HEK293 (cell line): ENCODE data around the gene TUBA8.
"Not testable (repeated sequence)": the region's sequence is repeated elsewhere in the genome, so short reads cannot be mapped to it uniquely, and the experiment has no call there.

Experiments
- CTCF ChIA-PET: fragments of 350-600 bp; formaldehyde crosslinking; extraction: SDS; loops from one replicate; lab custom pipeline; 2021; ENCODE audit warnings: antibody characterized with exemption; lab: Yijun Ruan, JAX
- POLR2A ChIA-PET: fragments of 300-600 bp; formaldehyde crosslinking; extraction: SDS; loops from one replicate; lab custom pipeline; 2020; ENCODE audit warnings: antibody characterized with exemption, inconsistent platforms; lab: Yijun Ruan, JAX
- H3K27ac ChIP-seq: fragments of 200-500 bp; sonication (Bioruptor generic); 2 replicates; pipeline ENCODE4 v1.5.1; 2014; ENCODE audit warnings: low read depth, low read length, control low read depth, inconsistent platforms; ENCODE audit errors: extremely low read depth
- H3K36me3 ChIP-seq, 2 experiments: fragments of 200-500 bp in 1 of 2; sonication (Bioruptor generic) in 1 of 2; 1 replicate in 1 of 2; 2 replicates in 1 of 2; pipeline ENCODE4 v1.5.1; 2014 to 2017; ENCODE audit warnings: inconsistent platforms in 2 of 2, low read length in 2 of 2; ENCODE audit not compliant: control insufficient read depth in 2 of 2, insufficient read depth in 1 of 2
- H3K4me1 ChIP-seq: fragments of 200-500 bp; sonication (Bioruptor generic); 2 replicates; pipeline ENCODE4 v1.5.1; 2014; ENCODE audit warnings: mild to moderate bottlenecking, low read length, inconsistent platforms; ENCODE audit not compliant: control insufficient read depth, insufficient read depth
- H3K4me3 ChIP-seq: 2 replicates; pipeline ENCODE4 v1.5.1; 2011; ENCODE audit warnings: low read depth, mild to moderate bottlenecking, control low read depth, low read length, moderate library complexity
- H3K9me3 ChIP-seq: fragments of 200-500 bp; sonication (Bioruptor generic); 2 replicates; pipeline ENCODE4 v1.5.1; 2014; ENCODE audit warnings: low read depth, low read length, inconsistent platforms; ENCODE audit not compliant: control insufficient read depth, insufficient read depth
- BCL11B ChIP-seq: fragments of 450-650 bp; formaldehyde crosslinking; IDR thresholded peaks from 2 replicates; pipeline ENCODE4 v1.5.1; 2016; ENCODE audit warnings: low read depth, missing biosample characterization, missing genetic modification characterization
- BCL6B ChIP-seq: fragments of 450-650 bp; formaldehyde crosslinking; IDR thresholded peaks from 2 replicates; pipeline ENCODE4 v1.5.1; 2017; ENCODE audit warnings: missing biosample characterization, missing genetic modification characterization
- FEZF1 ChIP-seq: fragments of 450-650 bp; formaldehyde crosslinking; IDR thresholded peaks from 2 replicates; pipeline ENCODE4 v1.5.1; 2016; ENCODE audit warnings: missing biosample characterization, missing genetic modification characterization
- GLIS1 ChIP-seq: fragments of 450-650 bp; formaldehyde crosslinking; IDR thresholded peaks from 2 replicates; pipeline ENCODE4 v1.5.1; 2016; ENCODE audit warnings: missing biosample characterization, missing genetic modification characterization
- GLIS2 ChIP-seq: fragments of 450-650 bp; formaldehyde crosslinking; IDR thresholded peaks from 2 replicates; pipeline ENCODE4 v1.5.1; 2016; ENCODE audit warnings: missing biosample characterization, missing genetic modification characterization
- KLF1 ChIP-seq: fragments of 450-650 bp; formaldehyde crosslinking; IDR thresholded peaks from 2 replicates; pipeline ENCODE4 v1.5.1; 2016; ENCODE audit warnings: missing biosample characterization, missing genetic modification characterization
- PRDM1 ChIP-seq: fragments of 450-650 bp; formaldehyde crosslinking; IDR thresholded peaks from 2 replicates; pipeline ENCODE4; 2016; ENCODE audit warnings: missing biosample characterization, missing genetic modification characterization
- TCF7L2 ChIP-seq: IDR thresholded peaks from 2 replicates; pipeline ENCODE4 v1.6.1; 2011; ENCODE audit warnings: low read depth, mild to moderate bottlenecking, inconsistent platforms, low read length, moderate library complexity, borderline replicate concordance
- ZBTB6 ChIP-seq: fragments of 450-650 bp; formaldehyde crosslinking; IDR thresholded peaks from 2 replicates; pipeline ENCODE4 v1.5.1; 2017; ENCODE audit warnings: missing biosample characterization, missing genetic modification characterization
- ZNF10 ChIP-seq: fragments of 450-650 bp; formaldehyde crosslinking; IDR thresholded peaks from 2 replicates; pipeline ENCODE4 v1.5.1; 2017; ENCODE audit warnings: missing biosample characterization, missing genetic modification characterization
- ZNF114 ChIP-seq: fragments of 450-650 bp; formaldehyde crosslinking; IDR thresholded peaks from 2 replicates; pipeline ENCODE4 v1.5.0; 2017; ENCODE audit warnings: missing biosample characterization, missing genetic modification characterization
- ZNF121 ChIP-seq: fragments of 450-650 bp; formaldehyde crosslinking; IDR thresholded peaks from 2 replicates; pipeline ENCODE4 v1.5.1; 2016; ENCODE audit warnings: missing biosample characterization, missing genetic modification characterization
- ZNF155 ChIP-seq: fragments of 450-650 bp; formaldehyde crosslinking; IDR thresholded peaks from 2 replicates; pipeline ENCODE4 v1.5.1; 2016; ENCODE audit warnings: missing biosample characterization, missing genetic modification characterization
- ZNF19 ChIP-seq: fragments of 450-650 bp; formaldehyde crosslinking; IDR thresholded peaks from 2 replicates; pipeline ENCODE4; 2016; ENCODE audit warnings: missing biosample characterization, missing genetic modification characterization, low read depth
- ZNF2 ChIP-seq: fragments of 450-650 bp; formaldehyde crosslinking; IDR thresholded peaks from 2 replicates; pipeline ENCODE4 v1.5.1; 2016; ENCODE audit warnings: missing biosample characterization, missing genetic modification characterization
- ZNF211 ChIP-seq: fragments of 450-650 bp; formaldehyde crosslinking; IDR thresholded peaks from 2 replicates; pipeline ENCODE4 v1.5.1; 2016; ENCODE audit warnings: low read depth, missing biosample characterization, missing genetic modification characterization
- ZNF610 ChIP-seq: fragments of 450-650 bp; formaldehyde crosslinking; IDR thresholded peaks from 2 replicates; pipeline ENCODE4 v1.5.1; 2016; ENCODE audit warnings: missing biosample characterization, missing genetic modification characterization, borderline replicate concordance
- ZNF776 ChIP-seq: fragments of 450-650 bp; formaldehyde crosslinking; IDR thresholded peaks from 2 replicates; pipeline ENCODE4 v1.5.0; 2017; ENCODE audit warnings: missing biosample characterization, missing genetic modification characterization, borderline replicate concordance
- ZNF837 ChIP-seq: fragments of 450-650 bp; formaldehyde crosslinking; IDR thresholded peaks from 2 replicates; pipeline ENCODE4 v1.5.1; 2016; ENCODE audit warnings: missing biosample characterization, missing genetic modification characterization
- TF ChIP-seq, protein P1 (sequence below): fragments of 450-650 bp; formaldehyde crosslinking; IDR thresholded peaks from 2 replicates; pipeline ENCODE4 v1.5.1; 2016; ENCODE audit warnings: missing biosample characterization, missing genetic modification characterization

The TUBA8 gene

DNA sequence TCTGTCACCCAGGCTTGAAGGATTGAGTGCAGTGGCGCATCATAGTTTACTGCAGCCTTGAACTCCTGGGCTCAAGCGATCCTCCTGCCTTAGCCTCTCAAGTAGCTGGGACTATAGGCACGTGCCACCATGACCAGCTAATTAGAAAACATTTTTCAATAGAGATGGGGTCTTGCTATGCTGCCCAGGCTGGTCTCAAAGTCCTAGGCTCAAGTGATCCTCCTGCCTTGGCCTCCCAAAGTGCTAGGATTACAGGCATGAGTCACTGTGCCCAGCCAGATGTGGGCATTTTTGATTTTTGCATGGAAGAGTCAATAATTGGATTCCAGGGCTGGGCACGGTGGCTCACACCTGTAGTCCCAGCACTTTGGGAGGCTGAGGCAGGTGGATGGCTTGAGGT is 36.7 kb upstream of the TUBA8 start:
- not testable (repeated sequence) for H3K4me1 ChIP-seq, H3K4me3 ChIP-seq, H3K9me3 ChIP-seq, H3K36me3 ChIP-seq, H3K27ac ChIP-seq
- TF ChIP-seq ZNF121 (tag by site-specific recombination), result peak; percentile 67
- ChIA-PET POLR2A (interaction anchor here (0.8 kb wide), 1 partner anchor 38 kb away, joined by 3 read pairs; no protein-coding TSS in a partner anchor), CTCF (interaction anchor here (1.1 to 8.8 kb wide), 7 partner anchors 10 to 333 kb away, joined by 3 to 279 read pairs (median 20); no protein-coding TSS in a partner anchor)

DNA sequence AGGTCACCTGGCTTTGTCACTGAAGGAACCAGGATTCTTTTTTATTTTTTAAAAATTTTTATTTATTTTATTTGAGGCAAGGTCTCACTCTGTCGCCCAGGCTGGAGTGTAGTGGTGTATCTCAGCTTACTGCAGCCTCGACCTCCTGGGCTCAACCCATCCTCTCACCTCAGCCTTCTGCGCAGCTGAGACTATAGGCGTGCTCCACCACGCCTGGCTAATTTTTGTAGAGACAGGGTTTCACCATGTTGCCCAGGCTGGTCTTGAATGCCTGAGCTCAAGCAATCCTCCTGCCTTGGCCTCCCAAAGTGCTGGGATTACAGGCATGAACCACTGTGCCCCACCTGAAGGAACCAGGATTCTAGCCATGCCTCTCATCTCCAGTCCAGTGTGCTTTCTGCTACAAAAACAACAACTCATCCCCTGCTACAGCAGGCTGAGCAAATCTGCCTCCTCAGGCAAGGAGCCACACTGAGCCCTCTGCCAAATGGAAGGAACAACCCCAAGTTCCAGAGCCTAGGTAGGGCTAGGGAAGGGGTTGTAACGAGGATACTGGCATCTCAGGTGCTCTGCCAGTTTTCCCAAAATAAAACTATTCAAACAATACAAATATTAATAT is 35.4 kb upstream of the TUBA8 start:
- Histone ChIP-seq H3K27ac (no peak overlapping the region), H3K4me1 (no peaks in the 10 kb centered on the region), H3K36me3 (peaks cover 5 to 11% of the 10 kb centered on the region in 2 experiments; a peak in 2 of 3 replicates), H3K9me3 (no peaks in the 10 kb centered on the region), H3K4me3 (no peak overlapping the region)
- no peak for TF ChIP-seq BCL6B (tag by site-specific recombination)
- TF ChIP-seq BCL11B (tag by site-specific recombination), result no peak
- TF ChIP-seq GLIS1 (tag by site-specific recombination), result peak; percentile 30; the same call in 1 of the 2 replicates
- no peak for TF ChIP-seq ZNF837
- TF ChIP-seq ZNF19, result no peak
- no peak for TF ChIP-seq ZNF776 (tag by site-specific recombination)
- no peak for TF ChIP-seq ZNF114 (tag by site-specific recombination)
- no peak for TF ChIP-seq FEZF1
- ChIA-PET POLR2A (interaction anchor here (1.2 to 2.4 kb wide), 6 partner anchors 75 to 517 kb away, joined by 3 to 15 read pairs (median 4); partner anchors contain the start of gene BID), CTCF (interaction anchor here (0.6 to 8.8 kb wide), 60 partner anchors 7 to 516 kb away, joined by 3 to 279 read pairs (median 8); partner anchors contain the start of genes BCL2L13 and MICAL3)

DNA sequence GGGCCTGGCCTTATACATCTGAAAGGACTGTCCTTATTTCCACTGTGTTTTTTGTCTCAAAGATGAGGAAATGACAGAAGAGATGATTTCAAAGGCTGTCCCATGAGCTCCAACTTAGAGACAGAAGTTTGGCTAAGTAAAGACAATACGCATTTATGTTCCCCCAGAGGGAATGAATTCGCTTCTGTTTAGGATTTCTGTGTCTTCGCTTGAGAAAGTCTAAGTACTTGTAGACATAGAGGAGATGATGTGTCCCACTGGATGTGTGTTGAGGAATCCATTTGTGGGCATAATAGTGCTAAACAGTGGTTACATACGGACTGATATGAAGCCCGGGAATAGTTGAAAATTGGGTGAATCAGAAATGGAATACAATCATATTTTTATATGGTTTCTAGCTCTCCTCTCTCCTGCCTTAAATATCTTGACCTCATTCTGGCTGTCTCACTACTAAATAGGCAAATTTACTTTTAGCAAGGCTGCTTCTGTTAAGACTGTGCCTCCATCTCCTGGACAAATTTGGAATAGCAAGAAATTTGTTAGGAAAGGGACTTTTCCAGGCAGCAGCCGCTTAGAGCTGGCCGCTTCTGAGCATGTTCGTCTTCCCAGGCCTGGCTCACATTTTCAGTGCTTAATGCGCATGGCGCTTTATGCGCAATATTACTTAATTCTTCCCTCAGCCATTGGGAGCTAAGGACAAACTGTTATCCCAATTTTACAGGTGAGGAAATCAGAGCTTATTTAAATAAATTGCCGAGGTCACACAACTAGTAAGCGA is 34.7 kb upstream of the TUBA8 start:
- H3K36me3 ChIP-seq, result peaks cover 12 to 18% of the 10 kb centered on the region in 2 experiments
- POLR2A ChIA-PET, result interaction anchor here (0.5 to 2.4 kb wide), 9 partner anchors 75 to 518 kb away, joined by 3 to 15 read pairs (median 3); partner anchors contain the start of gene BID
- no peaks in the 10 kb centered on the region for H3K4me1 ChIP-seq
- H3K4me3 ChIP-seq, result no peak overlapping the region
- H3K9me3 ChIP-seq, result no peaks in the 10 kb centered on the region
- no peak overlapping the region for H3K27ac ChIP-seq
- CTCF ChIA-PET, result interaction anchor here (0.6 to 8.8 kb wide), 91 partner anchors 8 to 1361 kb away, joined by 3 to 279 read pairs (median 5); partner anchors contain the start of genes BCL2L13, MICAL3 and USP18
- 0 out of 2 replicates have a peak, but pooled peaks have one; percentile 33 for TF ChIP-seq PRDM1 (tag by site-specific recombination)
- no peak for TF ChIP-seq ZNF155
- no peak for TF ChIP-seq ZNF610 (tag by site-specific recombination)
- TF ChIP-seq GLIS2 (tag by site-specific recombination), result no peak
- no peak for TF ChIP-seq ZNF211
- no peak for TF ChIP-seq ZBTB6
- TF ChIP-seq KLF1 (tag by site-specific recombination), result no peak
- TF ChIP-seq, protein P1, sequence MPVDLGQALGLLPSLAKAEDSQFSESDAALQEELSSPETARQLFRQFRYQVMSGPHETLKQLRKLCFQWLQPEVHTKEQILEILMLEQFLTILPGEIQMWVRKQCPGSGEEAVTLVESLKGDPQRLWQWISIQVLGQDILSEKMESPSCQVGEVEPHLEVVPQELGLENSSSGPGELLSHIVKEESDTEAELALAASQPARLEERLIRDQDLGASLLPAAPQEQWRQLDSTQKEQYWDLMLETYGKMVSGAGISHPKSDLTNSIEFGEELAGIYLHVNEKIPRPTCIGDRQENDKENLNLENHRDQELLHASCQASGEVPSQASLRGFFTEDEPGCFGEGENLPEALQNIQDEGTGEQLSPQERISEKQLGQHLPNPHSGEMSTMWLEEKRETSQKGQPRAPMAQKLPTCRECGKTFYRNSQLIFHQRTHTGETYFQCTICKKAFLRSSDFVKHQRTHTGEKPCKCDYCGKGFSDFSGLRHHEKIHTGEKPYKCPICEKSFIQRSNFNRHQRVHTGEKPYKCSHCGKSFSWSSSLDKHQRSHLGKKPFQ (tag by site-specific recombination), result no peak
- no peak for TF ChIP-seq TCF7L2
- no peak for TF ChIP-seq ZNF10 (tag by site-specific recombination)
- TF ChIP-seq ZNF2 (tag by site-specific recombination), result peak; percentile 69
